WERI-Rb-1 (cell line): ENCODE measurements around the gene VIP.

Experiments
- DNase-seq: peaks from one replicate; pipeline ENCODE4 v3.0.0-alpha.2; 2020
- H3K27ac ChIP-seq: fragments of 250-450 bp; sonication (Bioruptor Pico); 2 replicates; pipeline ENCODE4 v1.5.1; 2020; ENCODE audit warnings: mild to moderate bottlenecking, moderate library complexity
- H3K27me3 ChIP-seq: fragments of 250-450 bp; sonication (Bioruptor Pico); 2 replicates; pipeline ENCODE4 v1.5.1; 2021; ENCODE audit warnings: mild to moderate bottlenecking, low read depth, moderate library complexity; ENCODE audit not compliant: insufficient read depth, severe bottlenecking
- H3K36me3 ChIP-seq: fragments of 250-450 bp; sonication (Bioruptor Pico); 2 replicates; pipeline ENCODE4 v1.5.1; 2020; ENCODE audit warnings: mild to moderate bottlenecking, moderate library complexity
- H3K4me3 ChIP-seq: 2 replicates; pipeline ENCODE4 v1.5.1; 2011; ENCODE audit warnings: low read depth, mild to moderate bottlenecking, control low read depth, low read length
- H3K9me3 ChIP-seq: fragments of 250-450 bp; sonication (Bioruptor Pico); 2 replicates; pipeline ENCODE4 v1.5.1; 2021; ENCODE audit warnings: mild to moderate bottlenecking, moderate library complexity; ENCODE audit not compliant: severe bottlenecking
- CTCF ChIP-seq: IDR thresholded peaks from 2 replicates; pipeline ENCODE4 v1.5.1; 2011; ENCODE audit warnings: low read depth, mild to moderate bottlenecking, control low read depth, inconsistent platforms, low read length

VIP gene

GRCh38 chr6:152720974-152721373, 29.6 kb upstream of the VIP start:
- no peak overlapping the region for H3K27ac ChIP-seq
- TF ChIP-seq CTCF, result no peak
- H3K9me3 ChIP-seq, result no peaks in the 10 kb centered on the region
- no peak overlapping the region for H3K4me3 ChIP-seq
- H3K36me3 ChIP-seq, result no peaks in the 10 kb centered on the region
- H3K27me3 ChIP-seq, result no peaks in the 10 kb centered on the region
- no peak for DNase-seq

- no peaks in the 10 kb centered on the region for H3K27me3 ChIP-seq
These were observed 28.6 kb upstream of the VIP start for GRCh38 chr6:152721956-152722355.

GRCh38 chr6:152723398-152723797, 27.2 kb upstream of the VIP start:
- no peak overlapping the region for H3K27ac ChIP-seq
- DNase-seq, result no peak
- no peaks in the 10 kb centered on the region for H3K36me3 ChIP-seq
- no peaks in the 10 kb centered on the region for H3K27me3 ChIP-seq
- H3K4me3 ChIP-seq, result no peak overlapping the region
- no peaks in the 10 kb centered on the region for H3K9me3 ChIP-seq
- TF ChIP-seq CTCF, result no peak

More at GRCh38 chr6:152721956-152722355, 28.6 kb upstream of the VIP start:
- no peaks in the 10 kb centered on the region for H3K36me3 ChIP-seq
- H3K9me3 ChIP-seq, result no peaks in the 10 kb centered on the region
- H3K4me3 ChIP-seq, result no peak overlapping the region
- no peak for DNase-seq
- no peak overlapping the region for H3K27ac ChIP-seq
- TF ChIP-seq CTCF, result no peak

- Histone ChIP-seq H3K36me3 (no peaks in the 10 kb centered on the region), H3K27ac (no peak overlapping the region), H3K9me3 (no peaks in the 10 kb centered on the region), H3K4me3 (no peak overlapping the region), H3K27me3 (peaks cover 2% of the 10 kb centered on the region)
- TF ChIP-seq CTCF, result no peak
- DNase-seq, result no peak
These were observed 24.3 kb upstream of the VIP start for GRCh38 chr6:152726313-152726712.

- DNase-seq, result no peak
- Histone ChIP-seq H3K4me3 (no peak overlapping the region), H3K9me3 (no peaks in the 10 kb centered on the region), H3K27me3 (peaks cover 2% of the 10 kb centered on the region), H3K36me3 (no peaks in the 10 kb centered on the region), H3K27ac (no peak overlapping the region)
- peak; percentile 52 for TF ChIP-seq CTCF
These were observed 23.1 kb upstream of the VIP start for GRCh38 chr6:152727507-152727906.

GRCh38 chr6:152734630-152735029, 16.0 kb upstream of the VIP start:
- Histone ChIP-seq H3K27me3 (peaks cover 2% of the 10 kb centered on the region), H3K27ac (no peak overlapping the region), H3K36me3 (no peaks in the 10 kb centered on the region), H3K4me3 (no peak overlapping the region), H3K9me3 (no peaks in the 10 kb centered on the region)
- no peak for DNase-seq
- no peak for TF ChIP-seq CTCF
